ENCODE measurements around the gene PRAMEF12. TPM values are rescaled to one million over a fixed set of nuclear protein-coding genes. Genes with fewer than 3 reads are reported as not detected.
"Not testable (repeated sequence)": the region's sequence is repeated elsewhere in the genome, so short reads cannot be mapped to it uniquely, and the experiment has no call there.

The PRAMEF12 gene
- total RNA-seq, 1 donor from 2014 or later: not detected

DNA sequence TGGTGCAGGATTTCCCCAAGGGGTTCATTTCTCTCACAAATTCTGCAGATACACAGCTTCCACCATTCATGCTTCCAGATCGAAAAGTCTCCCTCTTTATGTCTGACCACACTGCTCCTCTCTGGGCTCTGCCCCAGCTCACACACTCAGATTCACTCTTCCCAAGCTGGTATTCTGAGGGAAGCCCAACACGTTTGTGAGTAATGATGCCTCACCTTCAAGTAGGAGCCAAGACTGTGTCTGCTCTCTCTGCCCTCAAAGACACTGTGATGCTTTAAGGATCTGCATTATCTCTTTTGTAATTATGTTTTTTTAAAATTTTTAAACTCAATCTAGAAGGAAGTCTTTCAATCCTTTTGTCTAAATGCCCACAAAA lies 37.9 kb downstream of the PRAMEF12 start:
- peaks cover 6% of the 10 kb centered on the region for H3K9me3 Mint-ChIP-seq
- Histone ChIP-seq H3K4me3 (no peak overlapping the region), H3K4me2 (no peak overlapping the region), H3K36me3 (no peaks in the 10 kb centered on the region), H3K27me3 (no peaks in the 10 kb centered on the region), H4K20me1 (ENCODE audit: low read depth) (no peaks in the 10 kb centered on the region), H3F3A (ENCODE audit: low read depth) (no peaks in the 10 kb centered on the region), H3K79me2 (ENCODE audit: low read depth) (no peaks in the 10 kb centered on the region), H3K4me1 (no peaks in the 10 kb centered on the region), H3K9me3 (ENCODE audit: low read depth) (no peaks in the 10 kb centered on the region), H2AFZ (replicated peaks) (no peak overlapping the region), H3K27ac (no peak overlapping the region), H3K9ac (no peak overlapping the region)
- no peaks in the 10 kb centered on the region for H3K4me1 Mint-ChIP-seq
- no peak overlapping the region for H3K27ac Mint-ChIP-seq
- no peaks in the 10 kb centered on the region for H3K36me3 Mint-ChIP-seq
- no peak for DNase-seq (ENCODE audit: low spot score)
- no peak overlapping the region for H3K4me3 Mint-ChIP-seq
- peaks cover 10% of the 10 kb centered on the region for H3K27me3 Mint-ChIP-seq (ENCODE audit: insufficient read depth, low read depth)
- TF ChIP-seq, protein P1, sequence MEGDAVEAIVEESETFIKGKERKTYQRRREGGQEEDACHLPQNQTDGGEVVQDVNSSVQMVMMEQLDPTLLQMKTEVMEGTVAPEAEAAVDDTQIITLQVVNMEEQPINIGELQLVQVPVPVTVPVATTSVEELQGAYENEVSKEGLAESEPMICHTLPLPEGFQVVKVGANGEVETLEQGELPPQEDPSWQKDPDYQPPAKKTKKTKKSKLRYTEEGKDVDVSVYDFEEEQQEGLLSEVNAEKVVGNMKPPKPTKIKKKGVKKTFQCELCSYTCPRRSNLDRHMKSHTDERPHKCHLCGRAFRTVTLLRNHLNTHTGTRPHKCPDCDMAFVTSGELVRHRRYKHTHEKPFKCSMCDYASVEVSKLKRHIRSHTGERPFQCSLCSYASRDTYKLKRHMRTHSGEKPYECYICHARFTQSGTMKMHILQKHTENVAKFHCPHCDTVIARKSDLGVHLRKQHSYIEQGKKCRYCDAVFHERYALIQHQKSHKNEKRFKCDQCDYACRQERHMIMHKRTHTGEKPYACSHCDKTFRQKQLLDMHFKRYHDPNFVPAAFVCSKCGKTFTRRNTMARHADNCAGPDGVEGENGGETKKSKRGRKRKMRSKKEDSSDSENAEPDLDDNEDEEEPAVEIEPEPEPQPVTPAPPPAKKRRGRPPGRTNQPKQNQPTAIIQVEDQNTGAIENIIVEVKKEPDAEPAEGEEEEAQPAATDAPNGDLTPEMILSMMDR (IDR thresholded peaks at IDR 0.05): no peak
- TF ChIP-seq EZH2 (IDR thresholded peaks at IDR 0.05) (no peak), EZH2phosphoT487 (IDR thresholded peaks at IDR 0.05) (no peak)

DNA sequence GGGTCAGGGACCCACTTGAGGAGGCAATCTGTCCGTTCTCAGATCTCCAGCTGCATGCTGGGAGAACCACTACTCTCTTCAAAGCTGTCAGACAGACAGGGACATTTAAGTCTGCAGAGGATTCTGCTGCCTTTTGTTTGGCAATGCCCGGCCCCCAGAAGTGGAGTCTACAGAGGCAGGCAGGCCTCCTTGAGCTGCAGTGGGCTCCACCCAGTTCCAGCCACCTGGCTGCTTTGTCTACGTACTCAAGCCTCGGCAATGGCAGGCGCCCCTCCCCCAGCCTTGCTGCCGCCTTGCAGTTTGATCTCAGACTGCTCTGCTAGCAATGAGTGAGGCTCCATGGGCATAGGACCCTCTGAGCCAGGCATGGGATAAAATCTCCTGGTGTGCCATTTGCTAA lies 45.5 kb downstream of the PRAMEF12 start:
- not testable (repeated sequence) for H3K4me2 ChIP-seq; H3F3A ChIP-seq (ENCODE audit: low read depth); H3K4me1 Mint-ChIP-seq; H3K79me2 ChIP-seq (ENCODE audit: low read depth); H3K36me3 ChIP-seq; DNase-seq (ENCODE audit: low spot score); H3K36me3 Mint-ChIP-seq; H3K27me3 ChIP-seq; H2AFZ ChIP-seq (replicated peaks); H3K4me3 ChIP-seq; H3K9ac ChIP-seq; H3K4me3 Mint-ChIP-seq; H3K4me1 ChIP-seq; H3K9me3 ChIP-seq (ENCODE audit: low read depth); H3K27ac Mint-ChIP-seq; H3K27me3 Mint-ChIP-seq (ENCODE audit: insufficient read depth, low read depth); H3K9me3 Mint-ChIP-seq; H4K20me1 ChIP-seq (ENCODE audit: low read depth); H3K27ac ChIP-seq

Other genes starting within 250 kb of the PRAMEF12 start
- gene DHRS3, start 155.5 kb upstream of the PRAMEF12 start, total RNA-seq (ENCODE audit: low replicate concordance): 2.5 and 4.3 TPM in 2 replicates
- gene AADACL4, start 129.7 kb upstream of the PRAMEF12 start, total RNA-seq (ENCODE audit: low replicate concordance): not detected in 2 replicates
- gene AADACL3, start 57.6 kb upstream of the PRAMEF12 start, total RNA-seq (ENCODE audit: low replicate concordance): not detected in 2 replicates
- gene CFAP107, start 27.5 kb upstream of the PRAMEF12 start, total RNA-seq (ENCODE audit: low replicate concordance): not detected in 2 replicates
- not detected in 2 replicates for gene PRAMEF1, start 17.7 kb downstream of the PRAMEF12 start, total RNA-seq (ENCODE audit: low replicate concordance)
- gene PRAMEF11, start 57.7 kb downstream of the PRAMEF12 start, total RNA-seq (ENCODE audit: low replicate concordance): not detected in 2 replicates
- not detected in 2 replicates for gene HNRNPCL1, start 75.0 kb downstream of the PRAMEF12 start, total RNA-seq (ENCODE audit: low replicate concordance)
- not detected in 2 replicates for gene PRAMEF2, start 83.3 kb downstream of the PRAMEF12 start, total RNA-seq (ENCODE audit: low replicate concordance)
- not detected in 2 replicates for gene PRAMEF4, start 112.5 kb downstream of the PRAMEF12 start, total RNA-seq (ENCODE audit: low replicate concordance)
- not detected in 2 replicates for gene PRAMEF10, start 124.5 kb downstream of the PRAMEF12 start, total RNA-seq (ENCODE audit: low replicate concordance)
- not detected in 2 replicates for gene PRAMEF7, start 142.9 kb downstream of the PRAMEF12 start, total RNA-seq (ENCODE audit: low replicate concordance)
- not detected in 2 replicates for gene PRAMEF6, start 173.8 kb downstream of the PRAMEF12 start, total RNA-seq (ENCODE audit: low replicate concordance)

Measured in neural progenitor cell (in vitro differentiated cells).